IPS DF 19.7 (cell line): ENCODE measurements around the gene PDX1.
"Not testable (repeated sequence)": the region's sequence is repeated elsewhere in the genome, so short reads cannot be mapped to it uniquely, and the experiment has no call there.

Experiments
- DNase-seq: peaks from one replicate; pipeline ENCODE4 v3.0.0-alpha.2; 2013; ENCODE audit warnings: low read depth, low spot score

Gene PDX1

GRCh38 chr13:27956576-27957300, 36.9 kb downstream of the PDX1 start:
- DNase-seq = no peak

GRCh38 chr13:27959976-27960361, 40.2 kb downstream of the PDX1 start:
- DNase-seq = no peak

- no peak for DNase-seq
These were observed 40.8 kb downstream of the PDX1 start for GRCh38 chr13:27960362-27961226.

- no peak for DNase-seq
These were observed 41.7 kb downstream of the PDX1 start for GRCh38 chr13:27961227-27962085.

GRCh38 chr13:27962128-27962841, 42.5 kb downstream of the PDX1 start:
- no peak for DNase-seq

GRCh38 chr13:27962982-27963381, 43.2 kb downstream of the PDX1 start:
- DNase-seq = no peak

GRCh38 chr13:27963491-27963890, 43.7 kb downstream of the PDX1 start:
- DNase-seq = no peak

GRCh38 chr13:27964206-27964605, 44.4 kb downstream of the PDX1 start:
- not testable (repeated sequence) for DNase-seq

- no peak for DNase-seq
These were observed 45.0 kb downstream of the PDX1 start for GRCh38 chr13:27964741-27965323.

- no peak for DNase-seq
These were observed 45.5 kb downstream of the PDX1 start for GRCh38 chr13:27965343-27965739.

GRCh38 chr13:27965740-27966640, 46.2 kb downstream of the PDX1 start:
- no peak for DNase-seq

GRCh38 chr13:27966641-27967202, 46.9 kb downstream of the PDX1 start:
- no peak for DNase-seq

- no peak for DNase-seq
These were observed 47.5 kb downstream of the PDX1 start for GRCh38 chr13:27967203-27967735.

GRCh38 chr13:27967736-27968315, 48.0 kb downstream of the PDX1 start:
- DNase-seq = no peak

- DNase-seq = no peak
These were observed 48.7 kb downstream of the PDX1 start for GRCh38 chr13:27968316-27969081.

GRCh38 chr13:27969082-27969865, 49.5 kb downstream of the PDX1 start, which contains the start of gene CDX2:
Gene CDX2 (minus strand): TSS chr13:27969315. CDS start chr13:27969006, 309 bp downstream.
- DNase-seq = no peak

GRCh38 chr13:27969866-27970229, 50.0 kb downstream of the PDX1 start:
- no peak for DNase-seq
